DMS53 treated with DMSO at 0.1 percent for 48 hours (cell line): ENCODE results near the gene ZDHHC8.

ENCODE experiments used
- DNase-seq: peaks from one replicate; lab custom pipeline; 2025; ENCODE audit not compliant: unreplicated experiment; lab: John Stamatoyannopoulos, UW

ZDHHC8 gene

DNA sequence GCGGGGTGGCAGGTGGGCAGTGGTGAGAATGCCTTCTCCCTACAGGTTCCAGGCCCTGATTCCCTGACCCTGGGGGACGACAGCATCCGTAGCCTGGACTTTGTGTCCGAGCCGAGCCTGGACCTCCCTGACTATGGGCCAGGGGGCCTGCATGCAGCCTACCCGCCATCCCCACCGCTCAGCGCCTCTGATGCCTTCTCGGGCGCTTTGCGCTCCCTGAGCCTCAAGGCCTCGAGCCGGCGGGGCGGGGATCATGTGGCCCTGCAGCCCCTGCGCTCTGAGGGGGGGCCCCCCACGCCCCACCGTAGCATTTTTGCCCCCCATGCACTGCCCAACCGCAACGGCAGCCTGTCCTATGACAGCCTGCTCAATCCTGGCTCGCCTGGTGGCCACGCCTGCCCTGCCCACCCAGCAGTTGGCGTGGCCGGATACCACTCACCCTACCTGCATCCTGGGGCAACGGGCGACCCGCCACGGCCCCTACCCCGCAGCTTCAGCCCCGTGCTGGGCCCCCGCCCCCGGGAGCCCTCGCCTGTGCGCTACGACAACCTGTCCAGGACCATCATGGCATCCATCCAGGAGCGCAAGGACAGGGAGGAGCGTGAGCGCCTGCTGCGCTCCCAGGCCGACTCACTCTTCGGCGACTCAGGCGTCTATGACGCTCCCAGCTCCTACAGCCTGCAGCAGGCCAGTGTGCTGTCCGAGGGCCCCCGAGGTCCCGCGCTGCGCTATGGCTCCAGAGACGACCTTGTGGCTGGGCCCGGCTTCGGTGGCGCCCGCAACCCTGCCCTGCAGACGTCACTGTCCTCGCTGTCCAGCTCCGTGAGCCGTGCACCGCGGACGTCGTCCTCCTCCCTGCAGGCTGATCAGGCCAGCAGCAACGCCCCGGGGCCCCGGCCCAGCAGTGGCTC, 11.4 kb downstream of the ZDHHC8 start:
- no peak for DNase-seq

DNA sequence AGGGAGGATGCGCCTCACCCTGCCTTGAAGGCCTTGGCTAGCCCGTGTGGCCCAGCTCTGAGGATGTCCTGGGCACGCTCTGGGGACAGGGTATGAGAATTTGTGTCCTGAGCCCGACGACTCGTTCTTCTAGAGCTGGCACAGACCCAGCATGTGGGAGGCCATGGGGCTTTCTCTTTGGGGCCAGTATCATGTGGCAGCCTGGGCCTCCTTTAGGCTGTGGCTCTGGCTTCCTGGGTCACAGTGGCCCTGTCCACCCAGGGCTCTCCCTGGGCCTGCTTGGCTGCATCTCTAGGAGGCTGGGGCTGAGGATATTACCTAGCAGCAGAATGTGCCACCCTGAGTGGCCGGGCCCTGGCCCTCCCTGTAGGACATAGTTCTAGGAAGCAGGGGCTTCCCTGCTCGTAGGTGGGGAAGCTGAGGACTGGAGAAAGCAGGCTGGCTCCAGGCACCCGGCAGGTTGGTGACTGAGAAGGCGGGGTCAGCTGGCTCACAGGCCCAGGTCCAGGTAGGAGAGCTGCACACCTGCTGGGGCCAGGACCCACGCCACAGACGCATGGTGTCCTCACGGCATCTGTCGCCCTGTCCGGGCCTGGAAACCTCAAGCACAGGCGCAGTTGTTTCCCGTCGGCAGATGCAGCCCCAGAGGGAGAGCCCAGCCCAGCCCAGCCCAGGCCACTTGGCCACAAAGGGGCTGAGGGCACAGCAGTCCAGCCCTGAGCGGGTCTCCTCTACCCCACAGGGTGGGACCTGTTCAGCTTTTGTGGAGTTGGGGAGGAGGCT, 12.5 kb downstream of the ZDHHC8 start:
- DNase-seq: no peak

DNA sequence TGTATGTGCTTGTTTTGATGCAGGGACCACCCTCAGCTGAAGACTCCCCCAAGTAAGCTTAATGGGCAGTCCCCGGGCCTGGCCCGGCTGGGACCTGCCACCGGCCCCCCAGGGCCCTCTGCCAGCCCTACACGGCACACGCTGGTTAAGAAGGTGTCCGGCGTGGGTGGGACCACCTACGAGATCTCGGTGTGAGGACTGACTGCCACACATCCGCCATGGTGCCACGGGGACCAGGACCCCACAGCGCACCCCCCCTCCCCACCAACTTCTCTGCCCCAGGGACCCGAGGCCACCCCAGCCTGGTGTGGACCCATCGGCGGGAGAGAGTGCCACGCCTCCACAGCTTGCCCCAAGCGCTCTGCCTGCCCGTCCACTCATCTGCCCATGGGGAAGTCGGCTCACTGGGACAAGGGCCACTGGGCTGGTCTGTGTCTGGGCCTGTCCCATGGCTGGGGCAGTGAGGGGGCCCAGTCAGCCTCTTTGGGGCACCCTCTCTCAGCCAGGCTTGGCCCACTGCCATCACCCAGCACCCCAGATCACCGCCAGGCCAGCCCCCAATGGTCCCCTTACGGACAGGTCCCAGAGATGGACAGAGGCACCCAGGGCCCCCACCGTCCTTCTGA, 13.7 kb downstream of the ZDHHC8 start:
- DNase-seq: no peak

DNA sequence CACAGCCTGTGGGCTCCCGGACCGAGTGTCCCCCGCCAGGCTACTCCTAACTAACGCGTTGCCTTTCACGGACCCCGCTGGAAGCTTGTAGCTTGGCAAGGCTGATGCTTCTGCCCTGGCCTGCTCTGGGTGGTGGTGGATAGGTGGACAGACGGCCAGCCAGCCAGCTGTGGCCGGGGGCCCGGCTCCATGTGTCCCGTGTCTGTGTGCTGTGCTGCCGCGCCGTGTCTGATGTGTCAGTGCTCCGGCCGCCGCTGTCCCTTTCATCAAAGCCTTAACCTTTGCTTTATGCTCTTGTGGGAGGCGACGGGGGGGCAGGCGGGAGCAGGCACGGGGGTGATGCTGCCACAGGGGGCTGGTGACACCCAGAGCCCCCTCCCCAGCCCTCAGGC, 14.2 kb downstream of the ZDHHC8 start:
- DNase-seq: no peak

DNA sequence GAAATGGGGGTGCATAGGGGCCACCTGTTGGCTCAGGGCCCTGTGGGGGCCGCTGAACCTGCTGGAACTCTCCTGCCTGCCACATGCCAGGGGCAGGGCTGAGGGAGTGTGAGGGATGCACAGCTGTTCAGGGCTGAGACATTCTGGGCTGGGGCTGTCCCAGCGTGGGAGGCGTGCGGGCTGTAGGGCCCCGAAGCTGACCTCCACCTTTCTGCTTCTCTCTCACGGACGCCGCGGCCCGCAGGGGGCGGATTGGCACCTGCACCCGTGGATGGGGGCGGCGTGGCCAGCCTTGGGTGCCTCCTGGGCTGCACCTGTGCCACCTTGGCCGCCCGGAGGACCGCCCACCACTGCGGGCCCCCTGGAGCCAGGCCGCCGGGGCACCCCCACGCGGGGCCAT, 15.2 kb downstream of the ZDHHC8 start:
- no peak for DNase-seq

DNA sequence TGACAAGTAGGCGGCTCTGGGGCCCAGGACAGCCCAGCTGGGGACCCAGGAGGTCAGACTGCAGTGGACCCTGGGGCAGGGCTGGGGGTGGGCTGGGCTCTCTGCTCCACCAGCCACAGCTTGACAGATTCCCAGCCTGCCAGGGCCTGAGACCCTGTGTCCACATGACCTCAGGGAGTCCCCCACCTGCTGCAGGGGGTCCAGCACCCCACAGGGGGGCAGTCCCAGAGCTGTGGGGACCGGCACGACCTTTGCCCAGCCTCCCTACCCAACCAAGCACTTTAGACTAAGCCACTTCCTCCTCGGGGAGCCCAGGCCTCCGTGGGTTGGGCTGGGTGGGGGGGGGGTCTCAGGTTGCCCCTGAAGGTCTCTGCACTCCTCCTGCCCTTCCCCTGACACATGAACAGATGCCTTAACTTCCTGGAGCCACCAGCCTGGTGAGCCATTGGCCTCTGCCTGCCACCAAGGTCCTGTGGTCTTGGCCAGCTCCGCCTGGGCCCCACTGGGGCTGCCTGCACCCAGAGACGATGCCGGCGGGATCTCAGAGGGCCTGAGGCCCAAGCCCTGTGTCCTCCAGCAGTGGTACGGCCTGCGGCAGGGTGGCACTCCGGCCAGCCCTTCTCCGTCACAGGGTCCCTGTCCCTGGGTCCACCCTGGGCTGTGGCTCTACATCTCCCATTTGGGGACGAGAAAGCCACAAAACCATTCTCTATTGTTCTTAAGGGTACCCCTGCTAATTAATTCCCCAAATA, 15.8 kb downstream of the ZDHHC8 start:
- no peak for DNase-seq

DNA sequence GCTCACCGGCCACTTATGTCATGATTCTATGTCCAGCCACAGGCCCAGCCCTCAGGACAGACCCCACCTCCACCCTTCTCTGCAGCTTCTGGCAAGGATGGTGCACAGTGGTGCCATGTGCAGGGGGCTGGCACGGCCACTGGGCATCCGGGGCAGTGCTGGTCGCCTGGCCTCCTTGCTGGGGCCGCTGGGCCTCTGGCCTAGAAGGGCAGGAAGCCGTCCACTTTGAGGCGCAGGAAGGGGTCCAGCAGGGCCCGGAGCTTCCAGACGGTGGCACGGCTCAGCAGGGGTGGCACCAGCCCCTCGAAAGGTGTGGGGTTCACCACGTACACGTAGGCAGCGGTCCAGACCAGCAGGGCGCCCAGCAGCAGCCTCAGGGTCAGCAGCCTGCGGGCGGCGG, 16.8 kb downstream of the ZDHHC8 start:
- DNase-seq: no peak

DNA sequence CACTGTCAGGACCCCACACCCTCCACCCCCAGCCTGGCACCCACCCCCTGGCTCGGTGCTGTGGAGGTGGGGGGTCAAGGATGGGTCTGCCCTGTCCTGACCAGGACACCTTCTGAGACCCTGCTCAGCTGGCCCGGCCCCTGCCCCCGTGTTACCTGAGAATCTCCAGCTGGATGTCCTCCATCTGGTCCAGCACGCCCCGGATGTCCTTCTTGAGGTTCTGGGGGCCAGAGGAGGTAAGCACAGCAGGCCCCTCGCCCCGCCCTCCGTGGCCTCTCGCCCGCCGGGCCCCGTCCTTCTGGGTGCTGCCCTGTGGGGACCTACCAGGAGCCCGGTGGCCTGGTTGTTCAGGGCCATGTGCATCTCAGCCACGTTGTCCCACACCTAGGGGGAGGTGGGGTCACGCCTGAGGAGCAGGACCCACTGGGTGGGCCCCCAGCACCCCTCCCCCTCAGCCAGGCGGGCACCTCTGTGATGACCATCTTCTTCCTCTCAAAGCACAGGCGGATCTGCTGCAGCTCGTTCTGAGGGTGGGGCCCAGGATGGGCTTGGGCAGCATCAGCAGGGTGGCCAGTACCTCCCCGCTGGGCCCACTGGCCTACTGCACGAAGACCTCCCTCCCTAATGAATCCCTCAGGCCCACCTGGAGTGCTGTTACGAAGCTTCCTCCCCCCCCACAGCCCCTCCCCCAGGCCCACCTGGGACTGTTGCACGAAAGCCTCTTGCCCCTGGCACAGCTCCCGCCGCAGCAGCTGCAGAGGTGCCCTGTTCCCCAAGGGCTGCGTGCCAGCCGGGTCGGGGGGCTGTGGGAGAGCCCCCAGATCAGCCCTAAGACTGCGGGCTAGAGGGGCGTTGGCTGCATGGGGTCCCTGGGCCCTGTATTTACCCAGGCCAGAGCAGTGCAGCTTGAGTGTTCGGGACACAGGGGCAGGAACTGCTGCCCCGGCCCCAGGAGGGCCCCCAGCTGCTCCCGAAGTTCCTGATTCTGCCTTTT, 17.9 kb downstream of the ZDHHC8 start:
- DNase-seq: no peak

DNA sequence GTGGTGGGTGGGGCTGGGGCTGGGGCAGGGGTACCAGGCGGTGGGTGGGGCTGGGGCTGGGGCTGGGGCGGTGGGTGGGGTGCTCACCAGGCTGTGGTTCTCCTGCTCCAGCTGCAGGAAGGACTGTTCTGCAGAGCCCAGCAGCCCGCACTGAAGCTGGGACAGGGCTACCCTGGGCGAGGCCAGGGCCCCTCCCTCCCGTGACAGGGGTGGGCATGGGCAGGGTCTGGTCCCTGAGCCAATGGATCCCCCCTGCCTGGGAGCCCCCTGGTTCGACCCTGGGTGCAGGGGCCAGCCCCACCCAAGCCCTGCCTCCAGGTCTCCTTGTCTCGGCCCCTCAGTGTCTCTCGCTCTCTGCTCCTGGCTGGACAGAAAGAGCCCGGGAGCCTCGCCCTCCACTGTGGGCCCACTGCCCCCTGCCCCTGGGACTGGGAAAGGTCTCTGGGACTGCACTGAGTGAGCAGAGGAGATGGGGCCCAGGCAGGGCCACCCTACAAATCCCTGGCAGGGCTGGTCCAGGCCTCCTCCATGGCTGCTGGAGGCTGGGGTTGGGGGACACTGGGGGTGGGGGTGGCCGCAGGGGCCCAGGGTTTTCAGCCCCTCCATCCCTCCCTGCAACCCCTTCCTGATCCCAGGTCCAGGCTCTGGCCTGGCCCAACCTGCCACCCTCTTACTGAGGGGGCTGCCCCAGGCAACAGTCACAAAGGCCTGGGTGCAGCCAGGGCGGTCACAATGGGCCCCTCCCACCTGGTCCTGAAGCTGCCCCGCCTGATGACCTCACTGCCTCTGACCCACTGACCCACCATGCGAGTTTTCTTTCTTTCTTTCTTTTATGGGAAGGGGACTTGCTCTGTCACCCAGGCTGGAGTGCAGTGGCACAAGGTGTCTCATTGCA, 19.0 kb downstream of the ZDHHC8 start, which contains the start of gene CCDC188:
TSS of gene CCDC188 (minus strand) at position 675 of the 895 bp plus-strand sequence. CDS start at position 606, 69 bp downstream.
- no peak for DNase-seq

DNA sequence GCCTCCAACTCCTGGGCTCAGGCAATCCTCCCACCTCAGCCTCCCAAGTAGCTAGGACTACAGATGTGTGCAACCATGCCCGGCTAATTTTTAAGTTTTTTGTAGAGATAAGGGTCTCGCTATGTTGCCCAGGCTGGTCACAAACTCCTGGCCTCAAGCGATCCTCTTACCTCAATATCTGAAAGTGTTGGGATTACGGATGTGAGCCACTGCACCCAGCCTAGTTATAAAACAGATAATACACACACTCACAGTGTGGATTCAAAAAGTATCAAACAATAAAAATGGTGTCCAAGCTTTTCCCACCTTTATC, 19.6 kb downstream of the ZDHHC8 start:
- no peak for DNase-seq

DNA sequence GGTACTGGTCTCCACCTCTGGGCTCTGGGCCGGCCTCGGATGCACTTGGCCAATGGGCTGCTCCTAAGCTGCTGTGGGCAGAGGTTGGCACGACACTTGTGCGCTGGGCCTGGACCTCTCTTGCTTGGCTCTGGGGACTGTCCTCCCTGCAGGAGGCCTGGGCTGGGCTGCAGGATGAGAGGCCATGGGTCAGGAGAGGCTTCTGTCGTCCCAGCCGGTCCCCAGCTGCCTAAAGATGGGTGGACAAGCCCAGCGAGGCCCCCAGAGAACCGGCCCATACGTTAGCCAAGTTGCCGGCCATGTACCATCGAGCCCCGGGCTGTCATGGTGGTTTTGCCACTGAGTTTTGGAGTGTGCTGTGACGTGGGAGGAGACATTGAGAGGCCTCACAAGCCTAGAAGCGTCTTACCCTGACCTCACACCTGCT, 20.9 kb downstream of the ZDHHC8 start:
- DNase-seq: no peak

DNA sequence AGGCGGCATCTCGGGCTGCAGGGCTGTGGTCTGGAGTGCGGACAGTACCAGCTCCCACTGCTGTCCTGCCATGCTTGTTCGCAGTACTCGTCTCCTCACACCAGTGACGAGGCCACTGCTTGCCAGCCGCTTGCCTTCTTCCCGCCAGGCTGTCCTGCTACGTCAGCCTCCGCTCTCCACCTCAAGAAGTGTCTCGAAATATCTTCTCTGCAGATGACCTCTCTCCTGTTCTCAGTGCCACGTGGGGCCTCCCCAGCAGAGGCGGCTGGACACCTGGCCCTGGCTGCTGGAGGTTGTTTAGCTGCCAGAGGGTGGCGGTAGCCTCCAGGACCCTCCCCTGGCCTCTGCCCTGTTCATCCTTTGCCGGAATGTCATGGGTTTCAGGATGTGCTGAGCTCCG, 22.3 kb downstream of the ZDHHC8 start:
- DNase-seq: no peak

DNA sequence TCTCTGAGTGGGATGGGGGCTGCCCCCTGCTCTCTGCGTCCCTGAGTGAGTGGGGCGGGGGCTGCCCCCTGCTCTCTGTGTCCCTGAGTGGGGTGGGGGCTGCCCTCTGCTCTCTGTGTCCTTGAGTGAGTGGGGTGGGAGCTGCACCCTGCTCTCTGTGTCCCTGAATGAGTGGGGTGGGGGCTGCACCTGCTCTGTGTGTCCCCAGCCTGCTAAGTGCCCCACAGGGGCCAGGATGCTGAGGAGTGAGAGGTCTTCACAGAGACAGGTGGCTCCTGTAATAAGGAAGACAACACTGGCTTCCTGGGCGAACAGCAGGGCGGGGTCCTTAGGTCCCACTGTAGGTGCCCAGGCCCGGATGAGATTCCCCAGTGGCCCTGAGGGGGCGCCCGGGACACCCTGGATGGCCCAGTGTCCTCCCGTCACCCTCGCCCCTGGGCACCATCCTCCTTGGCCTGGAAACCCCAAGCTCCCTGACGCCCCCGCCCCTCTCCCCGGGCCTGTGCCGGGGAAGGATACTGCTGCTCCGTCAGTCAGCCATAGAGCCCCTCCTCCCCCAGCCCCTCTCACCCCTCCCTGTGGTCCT, 23.1 kb downstream of the ZDHHC8 start:
- DNase-seq: no peak

DNA sequence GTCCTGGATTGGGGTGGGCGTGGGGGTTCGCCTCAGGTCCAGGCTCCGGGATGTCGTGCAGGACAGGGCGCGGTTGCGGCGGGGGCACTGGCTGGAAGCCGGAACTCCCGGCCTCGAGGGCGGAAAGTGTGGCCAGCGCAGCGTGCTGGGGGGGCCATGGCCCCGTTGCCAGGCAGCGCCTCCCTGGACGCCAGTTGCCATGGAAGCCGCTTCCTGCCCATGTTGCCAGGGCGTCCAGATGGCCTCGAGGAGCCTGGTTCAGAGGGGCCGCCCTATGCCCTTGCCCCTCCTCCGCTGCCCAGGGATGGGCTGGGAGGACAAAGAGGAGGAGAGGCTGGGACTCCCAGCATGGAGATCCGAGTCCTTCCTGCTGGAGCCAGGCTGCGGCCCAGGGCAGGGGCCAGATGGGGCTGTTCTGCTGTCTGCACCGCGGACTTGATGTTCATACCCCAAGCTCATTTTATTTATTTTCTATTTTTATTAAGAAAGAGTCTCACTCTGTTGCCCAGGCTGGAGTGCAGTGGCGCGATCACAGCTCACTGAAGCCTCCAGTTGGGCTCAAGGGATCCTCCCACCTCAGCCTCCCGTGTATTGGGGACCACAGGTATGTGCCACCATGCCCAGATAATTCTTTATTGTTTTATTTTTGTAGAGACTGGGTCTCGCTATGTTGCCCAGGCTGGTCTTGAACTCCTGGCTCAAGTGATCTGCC, 23.9 kb downstream of the ZDHHC8 start:
- peak; percentile 45 for DNase-seq

DNA sequence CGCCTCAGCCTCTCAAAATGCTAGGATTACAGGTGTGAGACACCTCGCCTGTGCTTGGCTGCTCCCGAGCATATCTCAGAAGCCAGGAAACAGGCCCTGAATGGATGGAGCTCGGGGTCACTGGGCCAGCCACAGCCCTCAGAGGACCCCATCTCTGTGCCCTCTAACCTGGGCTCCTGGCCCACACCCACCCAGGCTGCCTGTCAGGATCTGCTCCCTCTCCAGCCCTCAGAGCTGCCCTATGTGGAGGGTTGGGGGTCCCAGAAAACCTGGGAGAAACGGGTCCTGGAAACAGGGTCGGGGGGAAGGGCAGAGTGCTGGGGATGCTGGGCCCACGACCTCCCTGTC, 24.4 kb downstream of the ZDHHC8 start:
- DNase-seq: no peak

DNA sequence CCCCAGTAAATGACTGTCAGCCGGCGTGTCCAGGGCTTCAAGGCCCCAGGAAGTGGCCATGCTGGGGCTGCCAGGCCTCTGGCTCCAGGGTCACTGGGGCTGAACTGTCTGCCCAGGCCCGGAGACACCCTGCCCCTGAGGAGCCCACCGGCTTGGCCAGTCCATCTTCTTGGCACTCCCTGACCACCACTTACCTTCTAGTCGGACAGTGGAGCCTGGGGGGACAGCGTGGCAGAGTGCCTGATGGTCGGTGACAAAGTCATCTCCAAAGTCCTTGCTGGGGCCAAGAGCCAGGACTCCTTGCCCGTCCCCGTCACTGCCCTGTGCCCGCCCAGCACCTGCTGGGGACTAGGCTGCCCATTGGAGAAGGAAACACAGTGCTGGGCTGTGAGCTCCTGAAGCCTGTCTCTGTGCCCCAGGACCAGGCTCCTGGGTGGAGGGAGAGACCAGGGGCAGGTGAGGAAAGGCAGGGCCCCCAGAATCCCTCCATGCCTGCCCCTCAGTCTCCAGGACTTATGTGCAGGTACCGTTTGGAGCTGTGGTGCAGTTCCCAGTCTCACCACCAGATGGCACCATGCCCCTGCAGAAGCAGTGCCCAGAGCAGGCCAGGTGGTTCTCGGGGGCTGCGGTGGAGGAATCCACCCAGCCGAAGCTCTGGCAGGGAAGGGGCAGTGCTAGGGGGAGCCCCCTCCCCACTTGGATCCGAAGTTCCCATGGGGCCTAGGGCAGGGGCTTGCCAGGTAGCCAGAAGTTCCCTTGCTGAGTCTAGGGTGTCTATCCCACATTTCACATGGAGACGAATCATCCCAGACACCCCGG, 25.2 kb downstream of the ZDHHC8 start:
- DNase-seq: no peak
